ENCODE measurements around the gene HPSE2. TPM values are rescaled to one million over a fixed set of nuclear protein-coding genes. Genes with fewer than 3 reads are reported as not detected.

HPSE2 gene
- total RNA-seq, 4 donors from 2014 or later = 1.1 TPM; not detected in 3

GRCh38 chr10:98924526-98924925 lies 311.1 kb downstream of the HPSE2 start:
- TF ChIP-seq CTCF (IDR thresholded peaks at IDR 0.05 in 4 of 5, conservative IDR thresholded peaks at IDR 0.05 in 1 of 5) (no peak), POLR2A (IDR thresholded peaks at IDR 0.05) (no peak)
- intact Hi-C loops (cut with DNase I; ENCODE audit: low total_unique reads) = no loop called here
- no peak overlapping the region for H3K4me3 ChIP-seq
- in situ Hi-C loops (cut with MboI; ENCODE audit: low sequenced_read_pairs in 4 of 4) = no loop called here
- H3K27ac ChIP-seq = no peak overlapping the region
- no peak for ATAC-seq
- H3K36me3 ChIP-seq = no peaks in the 10 kb centered on the region
- H3K9me3 ChIP-seq = no peaks in the 10 kb centered on the region
- H3K4me1 ChIP-seq = no peaks in the 10 kb centered on the region
- no peaks in the 10 kb centered on the region for H3K27me3 ChIP-seq
- DNase-seq = no peak

- in situ Hi-C loops (cut with MboI; ENCODE audit: low sequenced_read_pairs in 4 of 4) (no loop called here), intact Hi-C loops (cut with DNase I; ENCODE audit: low total_unique reads) (no loop called here)
- DNase-seq (no peak), ATAC-seq (no peak)
- no peaks in the 10 kb centered on the region for H3K27me3 ChIP-seq
- H3K27ac ChIP-seq = no peak overlapping the region
- H3K4me3 ChIP-seq = no peak overlapping the region
- TF ChIP-seq POLR2A (IDR thresholded peaks at IDR 0.05) = no peak
- TF ChIP-seq CTCF (IDR thresholded peaks at IDR 0.05 in 4 of 5, conservative IDR thresholded peaks at IDR 0.05 in 1 of 5) = no peak
- no peaks in the 10 kb centered on the region for H3K36me3 ChIP-seq
- H3K9me3 ChIP-seq = no peaks in the 10 kb centered on the region
- H3K4me1 ChIP-seq = no peaks in the 10 kb centered on the region
These were observed 314.3 kb downstream of the HPSE2 start for GRCh38 chr10:98921316-98921715.

- H3K4me3 ChIP-seq = no peak overlapping the region
- H3K9me3 ChIP-seq = no peaks in the 10 kb centered on the region
- intact Hi-C loops (cut with DNase I; ENCODE audit: low total_unique reads) = no loop called here
- H3K36me3 ChIP-seq = no peaks in the 10 kb centered on the region
- no peak overlapping the region for H3K27ac ChIP-seq
- in situ Hi-C loops (cut with MboI; ENCODE audit: low sequenced_read_pairs in 4 of 4) = no loop called here
- TF ChIP-seq CTCF (IDR thresholded peaks at IDR 0.05 in 4 of 5, conservative IDR thresholded peaks at IDR 0.05 in 1 of 5) (no peak), POLR2A (IDR thresholded peaks at IDR 0.05) (no peak)
- H3K4me1 ChIP-seq = no peaks in the 10 kb centered on the region
- ATAC-seq = no peak
- no peak for DNase-seq
- H3K27me3 ChIP-seq = no peaks in the 10 kb centered on the region
These were observed 314.8 kb downstream of the HPSE2 start for GRCh38 chr10:98920807-98921206.

GRCh38 chr10:98920360-98920759 lies 315.3 kb downstream of the HPSE2 start:
- TF ChIP-seq POLR2A (IDR thresholded peaks at IDR 0.05) (no peak), CTCF (IDR thresholded peaks at IDR 0.05 in 4 of 5, conservative IDR thresholded peaks at IDR 0.05 in 1 of 5) (no peak)
- no peaks in the 10 kb centered on the region for H3K36me3 ChIP-seq
- H3K9me3 ChIP-seq = no peaks in the 10 kb centered on the region
- no peak overlapping the region for H3K27ac ChIP-seq
- intact Hi-C loops (cut with DNase I; ENCODE audit: low total_unique reads) (no loop called here), in situ Hi-C loops (cut with MboI; ENCODE audit: low sequenced_read_pairs in 4 of 4) (no loop called here)
- ATAC-seq (no peak), DNase-seq (no peak)
- no peaks in the 10 kb centered on the region for H3K27me3 ChIP-seq
- no peak overlapping the region for H3K4me3 ChIP-seq
- no peaks in the 10 kb centered on the region for H3K4me1 ChIP-seq

- in situ Hi-C loops (cut with MboI; ENCODE audit: low sequenced_read_pairs in 4 of 4) (no loop called here), intact Hi-C loops (cut with DNase I; ENCODE audit: low total_unique reads) (no loop called here)
- Histone ChIP-seq H3K36me3 (no peaks in the 10 kb centered on the region), H3K4me3 (no peak overlapping the region), H3K9me3 (no peaks in the 10 kb centered on the region), H3K27me3 (no peaks in the 10 kb centered on the region), H3K27ac (no peak overlapping the region), H3K4me1 (no peaks in the 10 kb centered on the region)
- ATAC-seq = no peak
- DNase-seq = no peak
- TF ChIP-seq POLR2A (IDR thresholded peaks at IDR 0.05) = no peak
- TF ChIP-seq CTCF (IDR thresholded peaks at IDR 0.05 in 4 of 5, conservative IDR thresholded peaks at IDR 0.05 in 1 of 5) = no peak
These were observed 315.8 kb downstream of the HPSE2 start for GRCh38 chr10:98919899-98920298.

Measured in gastrocnemius medialis (tissue), 4 donors.